Left ventricle myocardium inferior (tissue), 1 donor: ENCODE data around the gene SF3B4. TPM values are rescaled to one million over a fixed set of nuclear protein-coding genes. Genes with fewer than 3 reads are reported as not detected.
A peak's percentile ranks its signal among the peaks of the same experiment; 100 is the strongest.
"Not testable (repeated sequence)": the region's sequence is repeated elsewhere in the genome, so short reads cannot be mapped to it uniquely, and the experiment has no call there.

ENCODE experiments used
- DNase-seq: peaks from one replicate; pipeline ENCODE4 v3.0.0-alpha.2; 2020
- H3K27ac ChIP-seq: fragments of 200-600 bp; replicated peaks from 2 replicates; pipeline ENCODE4 v1.8.0; 2021
- H3K27me3 ChIP-seq: fragments of 200-600 bp; 2 replicates; pipeline ENCODE4 v1.8.0; 2021; ENCODE audit warnings: low read depth
- H3K36me3 ChIP-seq: fragments of 200-600 bp; 2 replicates; pipeline ENCODE4 v1.8.0; 2021
- H3K4me1 ChIP-seq: fragments of 200-600 bp; 2 replicates; pipeline ENCODE4 v1.8.0; 2021
- H3K4me3 ChIP-seq: fragments of 200-600 bp; 2 replicates; pipeline ENCODE4 v1.8.0; 2021; ENCODE audit warnings: mild to moderate bottlenecking, moderate library complexity
- H3K9me3 ChIP-seq: fragments of 200-600 bp; replicated peaks from 2 replicates; pipeline ENCODE4 v1.8.0; 2021
- intact Hi-C: fragments of 100-400 bp; cut with micrococcal nuclease; formaldehyde crosslinking; loops from one replicate; pipeline ENCODE4 v1.11.0; 2022
- total RNA-seq: library from RNA; stranded (reverse); fragmentation: NEBNext Ultra II Directional; extraction: Animal tissue kit (Norgen Biotek cat#: 25700); gene quantifications from one replicate; pipeline ENCODE4 v1.2.1, GENCODE V29; 2021
- TF ChIP-seq, protein P1 (sequence below): fragments of 200-600 bp; IDR thresholded peaks from 2 replicates; pipeline ENCODE4 v1.8.0; 2021; ENCODE audit warnings: antibody characterized with exemption, mild to moderate bottlenecking, borderline replicate concordance
- donor health status: DM: no; HTN: yes; CAD: no; lungs with severe emphysema.

SF3B4 gene
- total RNA-seq, 1 donor from 2014 or later: 25.3 TPM

GRCh38 chr1:149966405-149966804 lies 38.8 kb upstream of the SF3B4 start:
- Histone ChIP-seq H3K4me1 (peaks cover 27% of the 10 kb centered on the region), H3K27ac (no peak overlapping the region), H3K4me3 (no peak overlapping the region), H3K27me3 (no peaks in the 10 kb centered on the region), H3K9me3 (no peaks in the 10 kb centered on the region), H3K36me3 (peaks cover 89% of the 10 kb centered on the region)
- intact Hi-C loops: loop anchor here (10.0 kb wide), 1 partner anchor 198 kb away; no protein-coding TSS in a partner anchor
- no peak for DNase-seq
- TF ChIP-seq, protein P1, sequence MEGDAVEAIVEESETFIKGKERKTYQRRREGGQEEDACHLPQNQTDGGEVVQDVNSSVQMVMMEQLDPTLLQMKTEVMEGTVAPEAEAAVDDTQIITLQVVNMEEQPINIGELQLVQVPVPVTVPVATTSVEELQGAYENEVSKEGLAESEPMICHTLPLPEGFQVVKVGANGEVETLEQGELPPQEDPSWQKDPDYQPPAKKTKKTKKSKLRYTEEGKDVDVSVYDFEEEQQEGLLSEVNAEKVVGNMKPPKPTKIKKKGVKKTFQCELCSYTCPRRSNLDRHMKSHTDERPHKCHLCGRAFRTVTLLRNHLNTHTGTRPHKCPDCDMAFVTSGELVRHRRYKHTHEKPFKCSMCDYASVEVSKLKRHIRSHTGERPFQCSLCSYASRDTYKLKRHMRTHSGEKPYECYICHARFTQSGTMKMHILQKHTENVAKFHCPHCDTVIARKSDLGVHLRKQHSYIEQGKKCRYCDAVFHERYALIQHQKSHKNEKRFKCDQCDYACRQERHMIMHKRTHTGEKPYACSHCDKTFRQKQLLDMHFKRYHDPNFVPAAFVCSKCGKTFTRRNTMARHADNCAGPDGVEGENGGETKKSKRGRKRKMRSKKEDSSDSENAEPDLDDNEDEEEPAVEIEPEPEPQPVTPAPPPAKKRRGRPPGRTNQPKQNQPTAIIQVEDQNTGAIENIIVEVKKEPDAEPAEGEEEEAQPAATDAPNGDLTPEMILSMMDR: no peak

DNA sequence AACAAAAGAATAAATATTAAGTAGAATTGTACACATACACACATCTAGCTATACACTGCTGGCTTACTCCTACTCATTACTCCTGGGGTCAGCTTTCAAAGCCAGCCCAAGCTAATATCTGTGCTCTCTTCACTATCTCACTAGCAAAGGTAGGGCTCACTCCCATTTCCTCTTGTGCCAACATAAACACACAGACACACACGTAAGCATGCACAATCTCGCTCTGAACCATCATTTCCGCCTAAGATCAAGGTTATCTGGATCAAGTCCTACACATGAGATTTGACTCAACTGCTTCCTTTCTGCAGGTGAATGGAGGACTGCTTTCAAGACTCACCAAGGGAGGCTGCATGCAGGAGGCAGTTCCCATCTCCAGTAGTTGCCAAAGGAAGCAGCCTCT lies 37.8 kb upstream of the SF3B4 start:
- peaks cover 27% of the 10 kb centered on the region for H3K4me1 ChIP-seq
- intact Hi-C loops: loop anchor here (10.0 kb wide), 1 partner anchor 199 kb away; no protein-coding TSS in a partner anchor

DNA sequence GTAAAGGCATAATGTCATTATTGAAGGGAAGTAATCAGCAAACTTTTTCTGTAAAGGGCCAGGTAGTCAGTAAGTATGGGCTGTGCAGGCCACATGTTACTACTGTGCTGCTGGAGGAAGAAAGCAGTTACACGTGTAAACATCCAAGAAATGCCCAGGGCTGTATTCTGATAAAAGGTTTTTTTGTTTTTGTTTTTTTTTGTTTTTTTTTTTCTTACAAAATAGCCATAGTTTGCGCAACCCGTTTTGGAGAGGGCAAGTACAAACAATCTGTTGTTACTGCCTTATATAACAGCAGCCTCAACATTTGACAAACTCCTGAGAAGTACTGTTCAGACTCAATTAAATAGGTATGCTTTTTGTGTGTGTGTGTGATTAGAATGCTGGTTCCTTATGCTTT lies 35.8 kb upstream of the SF3B4 start:
- TF ChIP-seq, protein P1: no peak
- H3K27ac ChIP-seq: peak overlapping the region; percentile 69

More for the DNA sequence above, 37.8 kb upstream of the SF3B4 start:
- no peaks in the 10 kb centered on the region for H3K27me3 ChIP-seq
- H3K9me3 ChIP-seq: no peaks in the 10 kb centered on the region
- H3K4me3 ChIP-seq: no peak overlapping the region
- H3K27ac ChIP-seq: no peak overlapping the region
- TF ChIP-seq, protein P1: no peak
- no peak for DNase-seq
- peaks cover 84% of the 10 kb centered on the region for H3K36me3 ChIP-seq

GRCh38 chr1:149962736-149963135 lies 35.1 kb upstream of the SF3B4 start:
- H3K27me3 ChIP-seq: no peaks in the 10 kb centered on the region
- DNase-seq: no peak
- peaks cover 83% of the 10 kb centered on the region for H3K36me3 ChIP-seq
- H3K27ac ChIP-seq: peak overlapping the region; percentile 69
- no peak overlapping the region for H3K4me3 ChIP-seq
- H3K9me3 ChIP-seq: no peaks in the 10 kb centered on the region
- H3K4me1 ChIP-seq: peaks cover 27% of the 10 kb centered on the region
- TF ChIP-seq, protein P1: no peak
- intact Hi-C loops: loop anchor here (2.0 to 10.0 kb wide), 2 partner anchors 88 to 202 kb away; no protein-coding TSS in a partner anchor

More for the DNA sequence above, 35.8 kb upstream of the SF3B4 start:
- intact Hi-C loops: loop anchor here (2.0 to 10.0 kb wide), 2 partner anchors 87 to 201 kb away; no protein-coding TSS in a partner anchor
- no peak for DNase-seq
- Histone ChIP-seq H3K36me3 (peaks cover 82% of the 10 kb centered on the region), H3K4me1 (peaks cover 27% of the 10 kb centered on the region), H3K27me3 (no peaks in the 10 kb centered on the region), H3K4me3 (no peak overlapping the region), H3K9me3 (no peaks in the 10 kb centered on the region)

DNA sequence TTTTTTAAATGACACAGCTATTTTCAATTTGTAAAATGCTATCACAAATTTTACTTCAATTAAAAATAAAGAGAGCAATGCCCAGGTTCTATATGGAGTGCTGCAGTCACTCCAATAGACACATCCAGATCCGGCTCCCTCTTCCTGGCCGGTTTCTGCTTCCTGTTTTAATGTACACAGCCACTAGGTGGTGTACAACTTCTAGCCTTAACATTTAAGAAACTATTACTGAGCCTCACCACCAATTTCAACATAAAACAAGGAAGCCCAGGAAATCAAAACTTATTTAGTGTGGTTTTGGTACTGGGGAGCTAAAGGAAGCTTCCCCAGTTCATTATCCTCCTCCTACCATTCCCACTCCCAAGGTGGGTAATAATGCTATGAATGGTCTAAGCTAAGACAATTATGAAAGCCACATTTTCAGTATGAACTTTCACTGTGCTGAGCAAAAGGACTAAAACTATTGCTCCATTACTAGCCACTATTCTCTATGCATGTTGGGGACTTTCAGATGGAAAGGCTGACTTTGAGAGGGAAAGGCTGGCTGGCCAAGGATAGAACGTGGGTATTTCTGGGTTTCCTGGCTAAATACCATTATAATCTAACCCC lies 34.5 kb upstream of the SF3B4 start:
- DNase-seq: no peak
- intact Hi-C loops: loop anchor here (2.0 to 10.0 kb wide), 2 partner anchors 89 to 203 kb away; no protein-coding TSS in a partner anchor
- no peak overlapping the region for H3K4me3 ChIP-seq
- H3K9me3 ChIP-seq: no peaks in the 10 kb centered on the region
- TF ChIP-seq, protein P1: peak; percentile 87
- peaks cover 27% of the 10 kb centered on the region for H3K4me1 ChIP-seq
- peaks cover 83% of the 10 kb centered on the region for H3K36me3 ChIP-seq
- H3K27me3 ChIP-seq: no peaks in the 10 kb centered on the region
- peak overlapping the region; percentile 69 for H3K27ac ChIP-seq

GRCh38 chr1:149957548-149957947 lies 29.9 kb upstream of the SF3B4 start:
- H3K4me3 ChIP-seq, H3K27ac ChIP-seq, H3K27me3 ChIP-seq, H3K4me1 ChIP-seq, H3K9me3 ChIP-seq, intact Hi-C loops, DNase-seq: not testable (repeated sequence)
- peaks cover 53% of the 10 kb centered on the region for H3K36me3 ChIP-seq
